SH-SY5Y (cell line): Measurements from ENCODE around the gene RAP1GDS1.

Experiments used
- GATA2 ChIP-seq: IDR thresholded peaks from 2 replicates; pipeline ENCODE4 v1.6.1; 2011; ENCODE audit warnings: mild to moderate bottlenecking, low read depth, low read length
- GATA3 ChIP-seq: IDR thresholded peaks from 2 replicates; pipeline ENCODE4 v1.6.1; 2011; ENCODE audit warnings: low read depth, mild to moderate bottlenecking, low read length, moderate library complexity

DNA sequence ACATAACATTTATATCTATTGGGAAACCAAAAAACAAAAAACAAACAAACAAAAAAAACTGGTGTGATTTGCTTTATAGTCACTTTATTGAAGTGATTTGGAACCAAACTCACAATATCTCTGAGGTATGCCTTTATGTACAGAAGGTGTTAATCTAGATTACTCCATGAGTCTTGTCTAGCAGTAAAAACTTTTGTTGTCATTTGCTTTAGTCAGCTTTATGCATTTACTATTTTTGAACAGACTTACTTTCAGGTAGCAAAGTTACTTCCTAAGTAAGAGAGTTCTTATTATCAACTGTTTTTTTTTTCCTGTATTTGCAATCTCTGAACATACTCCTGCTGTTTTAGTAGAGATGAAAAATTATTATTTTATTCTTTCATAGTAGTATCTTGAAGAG lies 39.5 kb downstream of the RAP1GDS1 start:
- TF ChIP-seq GATA2 (no peak), GATA3 (no peak)
